H1 (cell line): Measurements from ENCODE around the gene PTPRG. TPM values are rescaled to one million over a fixed set of nuclear protein-coding genes. Genes with fewer than 3 reads are reported as not detected.

Experiments
- CTCF ChIA-PET: fragments of 300-600 bp; sonication (Branson Sonifier 250); formaldehyde crosslinking; loops from one replicate; lab custom pipeline; 2021; ENCODE audit not compliant: partially characterized antibody; lab: Charles Lee
- POLR2A ChIA-PET: fragments of 300-600 bp; sonication (Branson Sonifier 250); formaldehyde crosslinking; loops from one replicate; lab custom pipeline; 2021; ENCODE audit warnings: inconsistent platforms; ENCODE audit not compliant: partially characterized antibody; lab: Charles Lee
- DNase-seq, 2 experiments: peaks; one replicate each; pipeline versions ENCODE4 v3.0.0 to v3.0.0-alpha.2; 2010 to 2022; ENCODE audit warnings: low spot score in 2 of 2, low read depth in 1 of 2, mixed read lengths in 1 of 2
- FAIRE-seq: peaks from 2 replicates; lab custom pipeline; 2011; peaks lifted over from hg19 to GRCh38; lab: Jason Lieb, UNC
- H2AFZ ChIP-seq: 2 replicates; pipeline ENCODE4 v1.8.1; 2012; ENCODE audit warnings: low read length, inconsistent platforms
- H2AK5ac ChIP-seq: 2 replicates; pipeline ENCODE4 v1.6.1; 2013; ENCODE audit warnings: low read depth, low read length
- H2BK120ac ChIP-seq: replicated peaks from 2 replicates; pipeline ENCODE3; 2013; ENCODE audit warnings: low read depth, low read length, inconsistent platforms
- H2BK12ac ChIP-seq: 2 replicates; pipeline ENCODE4 v1.6.1; 2013; ENCODE audit warnings: low read depth, low read length
- H2BK15ac ChIP-seq: 2 replicates; pipeline ENCODE4 v1.6.1; 2013; ENCODE audit warnings: low read length
- H2BK20ac ChIP-seq: 2 replicates; pipeline ENCODE4 v1.6.1; 2013; ENCODE audit warnings: low read length
- H2BK5ac ChIP-seq: 2 replicates; pipeline ENCODE4 v1.6.1; 2013; ENCODE audit warnings: low read depth, low read length
- H3K14ac ChIP-seq: 2 replicates; pipeline ENCODE4 v1.6.1; 2013; ENCODE audit warnings: inconsistent platforms; ENCODE audit not compliant: insufficient read length
- H3K18ac ChIP-seq: 2 replicates; pipeline ENCODE4 v1.6.1; 2013; ENCODE audit warnings: low read length; ENCODE audit errors: extremely low read depth
- H3K23ac ChIP-seq: 2 replicates; pipeline ENCODE4 v1.6.1; 2013; ENCODE audit warnings: inconsistent platforms; ENCODE audit not compliant: insufficient read length
- H3K23me2 ChIP-seq: 2 replicates; pipeline ENCODE4 v1.6.1; 2013; ENCODE audit warnings: low read depth, low read length
- H3K27ac ChIP-seq: 2 replicates; pipeline ENCODE4 v1.6.1; 2011; ENCODE audit warnings: low read depth, low read length, inconsistent platforms
- H3K27me3 ChIP-seq, 4 experiments: replicated peaks in 1 of 4; 1 replicate in 1 of 4; 2 replicates in 3 of 4; pipeline versions ENCODE4 v1.6.1 to v1.8.1; 2011 to 2013; ENCODE audit warnings: low read length in 3 of 4, mild to moderate bottlenecking in 3 of 4, inconsistent platforms in 2 of 4, mixed read lengths in 2 of 4, moderate library complexity in 1 of 4; ENCODE audit not compliant: control insufficient read depth in 3 of 4, insufficient read depth in 3 of 4; ENCODE audit errors: extremely low read depth in 1 of 4
- H3K36me3 ChIP-seq, 4 experiments: 2 replicates each; pipeline versions ENCODE4 v1.6.1 to v1.8.1; 2011 to 2013; ENCODE audit warnings: mild to moderate bottlenecking in 4 of 4, low read length in 3 of 4, moderate library complexity in 2 of 4, control low read depth in 1 of 4, inconsistent platforms in 1 of 4; ENCODE audit not compliant: insufficient read depth in 4 of 4, control insufficient read depth in 2 of 4
- H3K4ac ChIP-seq: replicated peaks from 2 replicates; pipeline ENCODE3; 2013; ENCODE audit warnings: low read length, low read depth, mixed read lengths, inconsistent platforms; ENCODE audit not compliant: insufficient read length
- H3K4me1 ChIP-seq, 4 experiments: replicated peaks in 1 of 4; 1 replicate in 1 of 4; 2 replicates in 3 of 4; pipeline versions ENCODE4 v1.6.1 to v1.8.1; 2011 to 2013; ENCODE audit warnings: low read length in 3 of 4, inconsistent platforms in 2 of 4, mixed read lengths in 1 of 4; ENCODE audit not compliant: insufficient read depth in 4 of 4, control insufficient read depth in 3 of 4
- H3K4me2 ChIP-seq, 2 experiments: 2 replicates each; pipeline versions ENCODE4 v1.6.1 to v1.8.1; 2011 to 2013; ENCODE audit warnings: low read depth in 2 of 2, low read length in 2 of 2, control low read depth in 1 of 2, inconsistent platforms in 1 of 2, mild to moderate bottlenecking in 1 of 2; ENCODE audit not compliant: insufficient read depth in 1 of 2
- H3K4me3 ChIP-seq, 4 experiments: fragments of 200-600, 300-600 bp in 1 of 4; sonication (generic), shearing (Covaris generic), sonication (Bioruptor Twin) in 1 of 4; 2 replicates each; pipeline versions ENCODE4 v1.5.1 to v1.8.1; 2011 to 2016; ENCODE audit warnings: low read length in 4 of 4, low read depth in 3 of 4, control low read depth in 2 of 4, inconsistent platforms in 2 of 4, mild to moderate bottlenecking in 2 of 4, mixed read lengths in 1 of 4, moderate library complexity in 1 of 4; ENCODE audit not compliant: insufficient read depth in 2 of 4; ENCODE audit errors: extremely low read depth in 1 of 4
- H3K56ac ChIP-seq: replicated peaks from 2 replicates; pipeline ENCODE3; 2013; ENCODE audit warnings: low read depth, mild to moderate bottlenecking, mixed read lengths, low read length, inconsistent platforms; ENCODE audit not compliant: insufficient read length
- H3K79me1 ChIP-seq: 2 replicates; pipeline ENCODE4 v1.6.1; 2013; ENCODE audit warnings: low read depth, low read length, control low read depth
- H3K79me2 ChIP-seq, 2 experiments: 2 replicates each; pipeline versions ENCODE4 v1.6.1 to v1.8.1; 2012 to 2013; ENCODE audit warnings: low read length in 2 of 2, mild to moderate bottlenecking in 2 of 2, inconsistent platforms in 1 of 2; ENCODE audit not compliant: insufficient read depth in 2 of 2, control insufficient read depth in 1 of 2
- H3K9ac ChIP-seq, 4 experiments: replicated peaks in 1 of 4; 1 replicate in 1 of 4; 2 replicates in 3 of 4; pipeline versions ENCODE4 v1.6.1 to v1.8.1; 2011 to 2013; ENCODE audit warnings: low read depth in 3 of 4, low read length in 3 of 4, control low read depth in 2 of 4, mild to moderate bottlenecking in 2 of 4, moderate library complexity in 2 of 4, inconsistent platforms in 1 of 4; ENCODE audit errors: extremely low read depth in 1 of 4
- H3K9me3 ChIP-seq, 2 experiments: 2 replicates each; pipeline versions ENCODE4 v1.6.1 to v1.8.1; 2012 to 2013; ENCODE audit warnings: mild to moderate bottlenecking in 2 of 2, moderate library complexity in 2 of 2, control low read depth in 1 of 2, inconsistent platforms in 1 of 2, low read depth in 1 of 2, low read length in 1 of 2, mixed read lengths in 1 of 2; ENCODE audit not compliant: insufficient read depth in 2 of 2
- H4K20me1 ChIP-seq, 2 experiments: replicated peaks in 1 of 2; 2 replicates each; pipeline versions ENCODE3 to v1.8.1; 2011 to 2013; ENCODE audit warnings: inconsistent platforms in 2 of 2, low read length in 2 of 2, mild to moderate bottlenecking in 1 of 2; ENCODE audit not compliant: insufficient read depth in 2 of 2, control insufficient read depth in 1 of 2
- H4K5ac ChIP-seq: 2 replicates; pipeline ENCODE4 v1.6.1; 2013; ENCODE audit warnings: low read length, low read depth, mixed read lengths, inconsistent platforms; ENCODE audit not compliant: insufficient read length
- H4K8ac ChIP-seq: 2 replicates; pipeline ENCODE4 v1.8.0; 2013; ENCODE audit warnings: mild to moderate bottlenecking, moderate library complexity, low read length, inconsistent platforms; ENCODE audit not compliant: insufficient read depth; ENCODE audit errors: extremely low read depth
- H4K91ac ChIP-seq: replicated peaks from 2 replicates; pipeline ENCODE3; 2013; ENCODE audit warnings: low read length, mixed read lengths, inconsistent platforms; ENCODE audit not compliant: insufficient read length
- ASH2L ChIP-seq: fragments of 200-600, 300-600 bp; sonication (generic); IDR thresholded peaks from one replicate; pipeline ENCODE4 v1.7.1; 2017; ENCODE audit warnings: low read length
- CEBPB ChIP-seq: IDR thresholded peaks from 2 replicates; pipeline ENCODE4 v1.6.1; 2012; ENCODE audit warnings: low read depth, low read length
- CTBP2 ChIP-seq: IDR thresholded peaks from 2 replicates; pipeline ENCODE4 v1.7.0; 2011; ENCODE audit warnings: borderline replicate concordance, mild to moderate bottlenecking, moderate library complexity, mixed read lengths, low read length; ENCODE audit not compliant: insufficient read depth, insufficient read length
- GTF2F1 ChIP-seq: IDR thresholded peaks from 2 replicates; pipeline ENCODE4 v1.6.1; 2012; ENCODE audit warnings: low read depth, low read length, improper control_type of control experiment, borderline replicate concordance
- MAFK ChIP-seq: IDR thresholded peaks from 2 replicates; pipeline ENCODE4 v1.6.1; 2012; ENCODE audit warnings: low read depth, mild to moderate bottlenecking, improper control_type of control experiment, low read length
- RXRA ChIP-seq: IDR thresholded peaks from 2 replicates; pipeline ENCODE4 v1.6.1; 2011; ENCODE audit warnings: low read depth, mild to moderate bottlenecking, low read length, moderate library complexity; ENCODE audit not compliant: insufficient read depth
- SIRT6 ChIP-seq: IDR thresholded peaks from one replicate; pipeline ENCODE4 v1.7.1; 2012; ENCODE audit warnings: low read length, inconsistent platforms
- SRF ChIP-seq: IDR thresholded peaks from 2 replicates; pipeline ENCODE4 v1.6.1; 2011; ENCODE audit warnings: mild to moderate bottlenecking, low read depth, low read length, moderate library complexity
- WGBS, 2 experiments: shearing (Covaris generic) in 1 of 2; methylation state at CpG; one replicate each; pipeline versions ENCODE4 v1.1.6 to v1.1.7; 2013 to 2015; ENCODE audit warnings: low lambda C conversion rate in 2 of 2, mixed read lengths in 2 of 2, inconsistent platforms in 1 of 2, low coverage in 1 of 2, missing lambda C conversion rate in 1 of 2; ENCODE audit not compliant: insufficient replicate concordance in 2 of 2, insufficient coverage in 1 of 2, insufficient read length in 1 of 2; ENCODE audit errors: extremely low coverage in 1 of 2, missing lambda C conversion rate in 1 of 2; 5-methylcytosine and 5-hydroxymethylcytosine counted together
- polyA plus RNA-seq, 7 experiments: library from polyadenylated mRNA; depleted of rRNA in 3 of 7; stranded (reverse) in 5 of 7; unstranded in 2 of 7; fragments of >200 nt in 5 of 7; fragments of 200-250 nt in 2 of 7; gene quantifications; 1 replicate in 5 of 7; 2 replicates in 1 of 7; 4 replicates in 1 of 7; pipeline versions ENCODE4 v1.2.1 to v1.2.3, GENCODE V29; 2011 to 2013; ENCODE audit warnings: missing spikeins in 2 of 7, mixed read lengths in 2 of 7
- total RNA-seq: library from RNA; stranded (reverse); fragmentation: NEBNext Ultra II Directional; extraction: Animal tissue kit (Norgen Biotek cat#: 25700); gene quantifications from 2 replicates; pipeline ENCODE4 v1.2.1, GENCODE V29; 2021

PTPRG gene
- total and polyA plus RNA-seq, 2 of the 8 experiments (the other 6 are each of a cell fraction or from before 2014, with no cell fraction given), result 23.3 to 96.2 TPM

DNA sequence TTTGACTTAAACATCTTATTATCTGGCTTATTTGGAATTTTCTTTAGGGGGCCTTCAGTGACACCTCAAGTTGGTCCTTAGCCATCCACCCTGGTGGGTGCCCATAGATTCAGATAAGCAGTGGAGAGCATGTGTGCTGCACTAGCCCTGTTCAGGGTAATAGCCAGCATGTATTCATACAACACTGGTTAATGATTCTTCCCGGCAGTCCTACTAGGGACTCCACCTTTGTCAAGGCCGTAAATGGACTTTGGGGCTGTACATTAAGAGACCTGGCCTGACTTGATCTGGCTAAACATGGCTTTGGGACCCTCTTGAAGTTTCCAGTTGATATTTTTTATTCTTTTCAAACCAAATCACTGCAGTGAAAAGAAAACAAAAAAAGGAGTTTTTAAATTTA lies 125.8 kb downstream of the PTPRG start:
- Histone ChIP-seq H3K18ac (no peak overlapping the region), H3K79me2 (peaks cover 17 to 85% of the 10 kb centered on the region in 2 experiments), H4K20me1 (peaks cover 6 to 12% of the 10 kb centered on the region in 2 experiments), H3K27ac (no peak overlapping the region), H4K91ac (no peak overlapping the region), H2BK5ac (peak overlapping the region; percentile 37; the same call in 1 of the 2 replicates), H3K36me3 (peaks cover 0 to 4% (median 0%) of the 10 kb centered on the region in 4 experiments; a peak in 1 of 8 replicates), H3K23ac (no peak overlapping the region), H2BK12ac (peak overlapping the region; percentile 5; the same call in 1 of the 2 replicates), H2BK120ac (no peak overlapping the region), H3K14ac (no peak overlapping the region), H3K56ac (no peak overlapping the region), H3K4ac (no peak overlapping the region), H2BK20ac (no peak overlapping the region; the same call in 1 of the 2 replicates), H3K23me2 (no peaks in the 10 kb centered on the region), H3K9me3 (no peaks in the 10 kb centered on the region), H2AK5ac (0 out of 2 replicates have a peak overlapping the region, but pooled peaks have one; percentile 30), H3K4me2 (peak overlapping the region in 1 of 2 experiments; percentile 62; a peak in 1 of 4 replicates), H3K9ac (no peak overlapping the region), H3K4me1 (peaks cover 23 to 65% (median 57%) of the 10 kb centered on the region in 4 experiments), H4K8ac (no peak overlapping the region), H3K4me3 (no peak overlapping the region), H3K27me3 (peaks cover 0 to 4% (median 0%) of the 10 kb centered on the region in 4 experiments; a peak in 1 of 7 replicates), H2BK15ac (no peak overlapping the region), H2AFZ (no peak overlapping the region), H4K5ac (no peak overlapping the region), H3K79me1 (peaks cover 15% of the 10 kb centered on the region)
- TF ChIP-seq CEBPB (no peak), SIRT6 (no peak), RXRA (no peak), GTF2F1 (no peak), CTBP2 (no peak), MAFK (no peak), SRF (no peak), ASH2L (no peak)
- no peak for FAIRE-seq
- WGBS, 2 experiments, result 73% methylated on average over 2 of the region's 2 CpGs; no CpG with 5 or more reads in 1 of the 2 experiments
- ChIA-PET CTCF (no interaction called here), POLR2A (interaction anchor here (0.8 to 2.4 kb wide), 6 partner anchors 10 to 126 kb away, joined by 3 to 22 read pairs (median 5); partner anchors contain the start of gene PTPRG)
- no peak for DNase-seq
